Naive thymus-derived CD4-positive, alpha-beta T cell (primary cell): ENCODE measurements around the gene CD81. TPM values are rescaled to one million over a fixed set of nuclear protein-coding genes. Genes with fewer than 3 reads are reported as not detected.

ENCODE experiments used
- ATAC-seq: fragments of 150-1000 bp; cut with Tn5 transposase; 2 replicates; pipeline ENCODE4 v1.10.0; 2021; ENCODE audit warnings: mild to moderate bottlenecking, moderate library complexity
- CTCF ChIA-PET: fragments of 350-600 bp; sonication (Branson Sonifier 250); formaldehyde crosslinking; loops from one replicate; lab custom pipeline; 2021; ENCODE audit warnings: antibody characterized with exemption; lab: Charles Lee
- POLR2A ChIA-PET: fragments of 350-600 bp; sonication (Branson Sonifier 250); formaldehyde crosslinking; loops from one replicate; lab custom pipeline; 2021; ENCODE audit warnings: antibody characterized with exemption, inconsistent platforms; lab: Charles Lee
- DNase-seq, 9 donors: peaks; one replicate each; pipeline versions ENCODE4 v3.0.0 to v3.0.0-alpha.2; 2020 to 2022; ENCODE audit warnings: mixed read lengths in 1 of 9
- H3K27ac ChIP-seq: one replicate; pipeline ENCODE4 v1.7.0; 2013; ENCODE audit warnings: mild to moderate bottlenecking, low read depth, low read length, moderate library complexity
- H3K27me3 ChIP-seq, 2 donors: one replicate each; pipeline ENCODE4 v1.7.0; 2013; ENCODE audit warnings: low read length in 2 of 2, mild to moderate bottlenecking in 2 of 2, moderate library complexity in 2 of 2; ENCODE audit not compliant: control insufficient read depth in 2 of 2, insufficient read depth in 2 of 2
- H3K36me3 ChIP-seq, 3 experiments: 1 replicate in 2 of 3; 2 replicates in 1 of 3; pipeline ENCODE4 v1.7.0; 2013; ENCODE audit warnings: low read length in 3 of 3, mild to moderate bottlenecking in 3 of 3, moderate library complexity in 1 of 3; ENCODE audit not compliant: insufficient read depth in 3 of 3, control insufficient read depth in 2 of 3
- H3K4me1 ChIP-seq, 2 donors: one replicate each; pipeline ENCODE4 v1.7.0; 2013; ENCODE audit warnings: low read length in 2 of 2, mild to moderate bottlenecking in 2 of 2, moderate library complexity in 1 of 2; ENCODE audit not compliant: control insufficient read depth in 2 of 2, insufficient read depth in 2 of 2
- H3K4me3 ChIP-seq: 2 replicates; pipeline ENCODE4 v1.7.0; 2013; ENCODE audit warnings: mild to moderate bottlenecking, low read length
- H3K9me3 ChIP-seq, 3 experiments: 1 replicate in 2 of 3; 2 replicates in 1 of 3; pipeline ENCODE4 v1.7.0; 2013; ENCODE audit warnings: low read length in 3 of 3; ENCODE audit not compliant: control insufficient read depth in 2 of 3
- H3K27ac Mint-ChIP-seq, 9 donors: one replicate each; pipeline ENCODE4 v1.8.0; 2020 to 2022; ENCODE audit warnings: mixed read lengths in 9 of 9, mild to moderate bottlenecking in 8 of 9, moderate library complexity in 5 of 9, inconsistent platforms in 2 of 9
- H3K27me3 Mint-ChIP-seq, 5 donors: one replicate each; pipeline ENCODE4 v1.8.0; 2021 to 2022; ENCODE audit warnings: mixed read lengths in 5 of 5, mild to moderate bottlenecking in 1 of 5
- H3K36me3 Mint-ChIP-seq, 5 donors: one replicate each; pipeline ENCODE4 v1.8.0; 2020 to 2022; ENCODE audit warnings: mixed read lengths in 5 of 5, mild to moderate bottlenecking in 3 of 5, inconsistent platforms in 1 of 5
- H3K4me1 Mint-ChIP-seq, 7 donors: one replicate each; pipeline ENCODE4 v1.8.0; 2020 to 2022; ENCODE audit warnings: mixed read lengths in 7 of 7, mild to moderate bottlenecking in 3 of 7, inconsistent platforms in 1 of 7
- H3K4me3 Mint-ChIP-seq, 10 donors: one replicate each; pipeline ENCODE4 v1.8.0; 2020 to 2022; ENCODE audit warnings: mild to moderate bottlenecking in 10 of 10, mixed read lengths in 10 of 10, moderate library complexity in 6 of 10, inconsistent platforms in 2 of 10
- H3K9me3 Mint-ChIP-seq, 11 donors: one replicate each; pipeline ENCODE4 v1.8.0; 2020 to 2022; ENCODE audit warnings: mixed read lengths in 11 of 11, mild to moderate bottlenecking in 4 of 11, inconsistent platforms in 1 of 11, moderate library complexity in 1 of 11
- intact Hi-C, 2 donors: fragments of 100-400 bp; cut with micrococcal nuclease; formaldehyde crosslinking; loops; one replicate each; pipeline ENCODE4 v1.15.1; 2023
- polyA plus RNA-seq, 2 donors: library from polyadenylated mRNA; unstranded; fragments of 300-500 nt; fragmentation: Illumina TruSeq; gene quantifications; one replicate each; pipeline ENCODE4 v1.2.3, GENCODE V29; 2021
- total RNA-seq, 6 experiments: library from RNA in 5 of 6; stranded (reverse) in 5 of 6; gene quantifications; 1 replicate in 5 of 6; 2 replicates in 1 of 6; pipeline ENCODE4 v1.2.3 and lab custom pipeline; 2021 to 2026

CD81 gene
- total and polyA plus RNA-seq, 7 experiments from 2014 or later = 19.0 to 173 (median 102) TPM

GRCh38 chr11:2406451-2406850 is 29.3 kb downstream of the CD81 start:
- H3K27me3 Mint-ChIP-seq = no peaks in the 10 kb centered on the region
- H3K36me3 Mint-ChIP-seq = peaks cover 0 to 9% (median 0%) of the 10 kb centered on the region in 5 donors
- intact Hi-C loops = loop anchor here in 1 of 2 donors (10.0 kb wide), 1 partner anchor 1092 kb away; no protein-coding TSS in a partner anchor
- no peaks in the 10 kb centered on the region for H3K9me3 ChIP-seq
- H3K4me3 Mint-ChIP-seq = no peak overlapping the region
- ChIA-PET POLR2A (interaction anchor here (0.8 kb wide), 1 partner anchor 310 kb away, joined by 3 read pairs; no protein-coding TSS in a partner anchor), CTCF (no interaction called here)
- H3K36me3 ChIP-seq = peaks cover 0 to 32% (median 0%) of the 10 kb centered on the region in 3 experiments
- DNase-seq = no peak
- H3K4me3 ChIP-seq = no peak overlapping the region
- no peak overlapping the region for H3K27ac ChIP-seq
- no peak overlapping the region for H3K27ac Mint-ChIP-seq
- H3K4me1 ChIP-seq = peaks cover 6 to 10% of the 10 kb centered on the region in 2 donors
- ATAC-seq = no peak
- H3K4me1 Mint-ChIP-seq = peaks cover 0 to 13% (median 3%) of the 10 kb centered on the region in 7 donors
- no peaks in the 10 kb centered on the region for H3K9me3 Mint-ChIP-seq
- H3K27me3 ChIP-seq = no peaks in the 10 kb centered on the region

GRCh38 chr11:2406878-2407410 is 29.8 kb downstream of the CD81 start:
- DNase-seq (no peak), ATAC-seq (no peak)
- H3K4me1 Mint-ChIP-seq = peaks cover 0 to 8% (median 2%) of the 10 kb centered on the region in 7 donors
- Histone ChIP-seq H3K9me3 (no peaks in the 10 kb centered on the region), H3K27me3 (no peaks in the 10 kb centered on the region), H3K27ac (no peak overlapping the region), H3K4me1 (peaks cover 2 to 6% of the 10 kb centered on the region in 2 donors), H3K4me3 (no peak overlapping the region), H3K36me3 (peaks cover 0 to 30% (median 0%) of the 10 kb centered on the region in 3 experiments)
- H3K36me3 Mint-ChIP-seq = peaks cover 0 to 9% (median 0%) of the 10 kb centered on the region in 5 donors
- H3K4me3 Mint-ChIP-seq = no peak overlapping the region
- intact Hi-C loops = loop anchor here in 1 of 2 donors (10.0 kb wide), 1 partner anchor 1092 kb away; no protein-coding TSS in a partner anchor
- ChIA-PET POLR2A (interaction anchor here (0.8 kb wide), 1 partner anchor 310 kb away, joined by 3 read pairs; no protein-coding TSS in a partner anchor), CTCF (no interaction called here)
- no peaks in the 10 kb centered on the region for H3K27me3 Mint-ChIP-seq
- H3K27ac Mint-ChIP-seq = no peak overlapping the region
- no peaks in the 10 kb centered on the region for H3K9me3 Mint-ChIP-seq

DNA sequence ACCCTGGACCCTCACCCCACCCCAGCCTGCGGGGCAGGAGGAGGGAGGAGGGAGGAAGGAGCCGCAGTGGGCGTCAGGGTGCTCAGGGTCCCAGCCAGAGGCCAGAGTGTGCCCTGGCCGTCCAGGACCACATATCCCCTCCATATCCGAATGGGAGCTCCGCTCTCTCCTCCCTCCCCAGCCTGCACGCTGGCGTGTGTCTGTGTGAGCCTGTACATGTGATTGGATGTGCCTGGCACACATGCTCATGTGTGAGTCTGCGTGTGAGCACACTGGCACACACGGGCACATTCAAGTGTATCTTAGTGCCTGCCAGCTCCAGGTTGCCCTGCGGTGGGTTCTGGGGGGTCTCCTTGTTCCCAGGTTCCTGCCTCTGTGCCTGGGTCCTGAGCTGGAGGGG is 31.6 kb downstream of the CD81 start:
- Mint-ChIP-seq H3K4me3 (no peak overlapping the region), H3K27ac (no peak overlapping the region), H3K4me1 (peaks cover 0 to 2% (median 0%) of the 10 kb centered on the region in 7 donors), H3K9me3 (no peaks in the 10 kb centered on the region), H3K27me3 (no peaks in the 10 kb centered on the region), H3K36me3 (peaks cover 0 to 4% (median 0%) of the 10 kb centered on the region in 5 donors)
- ATAC-seq (no peak), DNase-seq (no peak)
- intact Hi-C loops = loop anchor here in 1 of 2 donors (10.0 kb wide), 1 partner anchor 1094 kb away; no protein-coding TSS in a partner anchor
- peaks cover 0 to 13% (median 0%) of the 10 kb centered on the region in 3 experiments for H3K36me3 ChIP-seq
- no peak overlapping the region for H3K4me3 ChIP-seq
- H3K27me3 ChIP-seq = no peaks in the 10 kb centered on the region
- ChIA-PET CTCF (interaction anchor here (0.6 to 0.7 kb wide), 2 partner anchors 128 to 214 kb away, joined by 3 read pairs; no protein-coding TSS in a partner anchor), POLR2A (no interaction called here)
- no peaks in the 10 kb centered on the region for H3K4me1 ChIP-seq
- H3K27ac ChIP-seq = no peak overlapping the region
- no peaks in the 10 kb centered on the region for H3K9me3 ChIP-seq

- no peak overlapping the region for H3K4me3 ChIP-seq
- no peak overlapping the region for H3K27ac ChIP-seq
- CTCF ChIA-PET = interaction anchor here (0.6 kb wide), 1 partner anchor 128 kb away, joined by 3 read pairs; no protein-coding TSS in a partner anchor
- no peak for DNase-seq
- H3K4me3 Mint-ChIP-seq = no peak overlapping the region
- no peak for ATAC-seq
- peaks cover 0 to 8% (median 0%) of the 10 kb centered on the region in 3 experiments for H3K36me3 ChIP-seq
- POLR2A ChIA-PET = no interaction called here
- H3K27me3 ChIP-seq = no peaks in the 10 kb centered on the region
- H3K27ac Mint-ChIP-seq = no peak overlapping the region
- no peaks in the 10 kb centered on the region for H3K9me3 Mint-ChIP-seq
- no peaks in the 10 kb centered on the region for H3K4me1 Mint-ChIP-seq
- H3K4me1 ChIP-seq = no peaks in the 10 kb centered on the region
- intact Hi-C loops = loop anchor here in 1 of 2 donors (10.0 kb wide), 1 partner anchor 1094 kb away; no protein-coding TSS in a partner anchor
- no peaks in the 10 kb centered on the region for H3K9me3 ChIP-seq
- no peaks in the 10 kb centered on the region for H3K36me3 Mint-ChIP-seq
- H3K27me3 Mint-ChIP-seq = no peaks in the 10 kb centered on the region
Observed at GRCh38 chr11:2409126-2409525, 32.0 kb downstream of the CD81 start.

GRCh38 chr11:2409611-2410468 is 32.7 kb downstream of the CD81 start:
- Mint-ChIP-seq H3K9me3 (no peaks in the 10 kb centered on the region), H3K27ac (no peak overlapping the region), H3K4me3 (no peak overlapping the region), H3K36me3 (no peaks in the 10 kb centered on the region), H3K4me1 (no peaks in the 10 kb centered on the region), H3K27me3 (no peaks in the 10 kb centered on the region)
- H3K36me3 ChIP-seq = peaks cover 0 to under 1% (median 0%) of the 10 kb centered on the region in 3 experiments
- no peak for DNase-seq
- H3K4me3 ChIP-seq = no peak overlapping the region
- intact Hi-C loops = loop anchor here in 1 of 2 donors (10.0 kb wide), 1 partner anchor 1095 kb away; no protein-coding TSS in a partner anchor
- no peak for ATAC-seq
- no peaks in the 10 kb centered on the region for H3K4me1 ChIP-seq
- H3K27ac ChIP-seq = no peak overlapping the region
- ChIA-PET POLR2A (interaction anchor here (1.1 kb wide), 1 partner anchor 9 kb away, joined by 4 read pairs; the partner anchor contains the start of gene TSSC4), CTCF (no interaction called here)
- no peaks in the 10 kb centered on the region for H3K27me3 ChIP-seq
- no peaks in the 10 kb centered on the region for H3K9me3 ChIP-seq

GRCh38 chr11:2410616-2411015 is 33.5 kb downstream of the CD81 start:
- intact Hi-C loops = no loop called here
- Histone ChIP-seq H3K27ac (no peak overlapping the region), H3K27me3 (no peaks in the 10 kb centered on the region), H3K9me3 (no peaks in the 10 kb centered on the region), H3K36me3 (no peaks in the 10 kb centered on the region), H3K4me3 (no peak overlapping the region), H3K4me1 (no peaks in the 10 kb centered on the region)
- Mint-ChIP-seq H3K36me3 (no peaks in the 10 kb centered on the region), H3K9me3 (no peaks in the 10 kb centered on the region), H3K4me3 (no peak overlapping the region), H3K27me3 (no peaks in the 10 kb centered on the region), H3K4me1 (no peaks in the 10 kb centered on the region), H3K27ac (no peak overlapping the region)
- ChIA-PET POLR2A (interaction anchor here (1.1 kb wide), 1 partner anchor 10 kb away, joined by 4 read pairs; the partner anchor contains the start of gene TSSC4), CTCF (no interaction called here)
- DNase-seq (no peak), ATAC-seq (no peak)
